Measurements from ENCODE around the gene C6orf118. TPM values are rescaled to one million over a fixed set of nuclear protein-coding genes. Genes with fewer than 3 reads are reported as not detected.

C6orf118 gene
- total RNA-seq, 1 experiment from 2014 or later: not detected

DNA sequence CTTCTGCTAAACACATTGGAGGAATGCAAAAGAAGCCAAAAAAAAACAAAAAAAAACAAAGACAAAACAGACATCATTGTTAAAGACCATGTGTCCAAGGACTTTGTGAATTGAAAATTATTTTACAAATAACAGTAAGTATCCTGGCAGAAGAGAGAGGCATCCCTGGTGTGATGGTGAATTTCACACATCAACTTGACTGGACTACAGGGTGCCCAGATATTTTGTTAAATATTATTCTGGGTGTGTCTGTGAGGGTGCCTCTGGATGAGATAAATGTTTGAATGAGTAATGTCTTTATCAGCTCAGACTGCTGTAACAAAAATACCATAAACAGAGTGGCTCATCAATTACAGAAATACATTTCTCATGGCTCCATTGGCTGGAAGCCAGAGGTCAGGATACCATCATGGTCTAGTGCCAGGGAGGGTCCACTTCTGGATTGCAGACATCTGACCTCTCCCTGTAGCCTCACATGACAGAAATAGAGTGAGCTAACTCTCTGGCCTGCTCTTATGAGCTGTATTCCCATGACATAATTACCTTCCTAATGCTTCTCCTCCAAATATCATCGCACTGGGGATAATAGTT, 12.2 kb upstream of the C6orf118 start:
- H3K4me3 Mint-ChIP-seq (ENCODE audit: low read depth, unreplicated experiment): no peak overlapping the region
- no peak overlapping the region for H3K27ac Mint-ChIP-seq (ENCODE audit: unreplicated experiment)
- DNase-seq: no peak
- BruUV-seq (replicated peaks): no TSS peak
- TF ChIP-seq CTCF (IDR thresholded peaks at IDR 0.05; ENCODE audit: unreplicated experiment): no peak
- H3K9me3 Mint-ChIP-seq (ENCODE audit: low read depth, unreplicated experiment): peaks cover 7% of the 10 kb centered on the region
- CTCF ChIA-PET: no interaction called here
- no peaks in the 10 kb centered on the region for H3K4me1 Mint-ChIP-seq (ENCODE audit: low read depth, unreplicated experiment)
- intact Hi-C loops (cut with micrococcal nuclease; ENCODE audit: unreplicated experiment): no loop called here
- no peaks in the 10 kb centered on the region for H3K27me3 Mint-ChIP-seq (ENCODE audit: unreplicated experiment)
- H3K36me3 Mint-ChIP-seq (ENCODE audit: insufficient read depth, unreplicated experiment): no peaks in the 10 kb centered on the region

GRCh38 chr6:165321150-165321549, 11.7 kb upstream of the C6orf118 start:
- intact Hi-C loops (cut with micrococcal nuclease; ENCODE audit: unreplicated experiment): no loop called here
- CTCF ChIA-PET: no interaction called here
- H3K9me3 Mint-ChIP-seq (ENCODE audit: low read depth, unreplicated experiment): peaks cover 7% of the 10 kb centered on the region
- no peaks in the 10 kb centered on the region for H3K27me3 Mint-ChIP-seq (ENCODE audit: unreplicated experiment)
- no peak for DNase-seq
- BruUV-seq (replicated peaks): no TSS peak
- no peak overlapping the region for H3K27ac Mint-ChIP-seq (ENCODE audit: unreplicated experiment)
- TF ChIP-seq CTCF (IDR thresholded peaks at IDR 0.05; ENCODE audit: unreplicated experiment): no peak
- H3K4me1 Mint-ChIP-seq (ENCODE audit: low read depth, unreplicated experiment): no peaks in the 10 kb centered on the region
- H3K36me3 Mint-ChIP-seq (ENCODE audit: insufficient read depth, unreplicated experiment): no peaks in the 10 kb centered on the region
- H3K4me3 Mint-ChIP-seq (ENCODE audit: low read depth, unreplicated experiment): no peak overlapping the region

GRCh38 chr6:165317723-165318122, 8.3 kb upstream of the C6orf118 start:
- Mint-ChIP-seq H3K27me3 (ENCODE audit: unreplicated experiment) (no peaks in the 10 kb centered on the region), H3K9me3 (ENCODE audit: low read depth, unreplicated experiment) (peaks cover 5% of the 10 kb centered on the region)

DNA sequence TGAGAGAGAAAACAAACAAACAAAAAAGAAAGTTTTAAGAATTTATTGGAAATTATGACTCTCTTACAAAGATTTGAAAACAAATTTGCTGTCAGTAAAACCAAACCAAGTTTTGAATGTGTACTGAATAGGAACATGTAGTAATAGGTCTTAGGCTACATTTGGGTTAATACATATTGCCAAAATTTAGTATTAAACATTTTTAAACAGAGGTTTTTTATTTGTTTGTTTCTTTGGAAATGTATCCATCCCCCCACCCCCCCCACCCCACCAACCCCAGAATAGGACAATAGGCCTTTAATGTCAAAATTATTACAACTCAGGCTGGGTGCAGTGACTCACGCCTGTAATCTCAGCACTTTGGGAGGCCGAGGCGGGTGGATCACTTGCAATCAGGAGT, 2.5 kb downstream of the C6orf118 start:
- no peak for DNase-seq
- Mint-ChIP-seq H3K27ac (ENCODE audit: unreplicated experiment) (no peak overlapping the region), H3K4me1 (ENCODE audit: low read depth, unreplicated experiment) (no peaks in the 10 kb centered on the region), H3K9me3 (ENCODE audit: low read depth, unreplicated experiment) (peaks cover 2% of the 10 kb centered on the region), H3K4me3 (ENCODE audit: low read depth, unreplicated experiment) (no peak overlapping the region), H3K36me3 (ENCODE audit: insufficient read depth, unreplicated experiment) (peaks cover 7% of the 10 kb centered on the region), H3K27me3 (ENCODE audit: unreplicated experiment) (no peaks in the 10 kb centered on the region)
- no peak for TF ChIP-seq CTCF (IDR thresholded peaks at IDR 0.05; ENCODE audit: unreplicated experiment)
- BruUV-seq (replicated peaks): no TSS peak
- intact Hi-C loops (cut with micrococcal nuclease; ENCODE audit: unreplicated experiment): no loop called here
- CTCF ChIA-PET: no interaction called here

More at GRCh38 chr6:165317723-165318122, 8.3 kb upstream of the C6orf118 start:
- no peaks in the 10 kb centered on the region for H3K36me3 Mint-ChIP-seq (ENCODE audit: insufficient read depth, unreplicated experiment)
- H3K27ac Mint-ChIP-seq (ENCODE audit: unreplicated experiment): no peak overlapping the region
- no peak overlapping the region for H3K4me3 Mint-ChIP-seq (ENCODE audit: low read depth, unreplicated experiment)
- TF ChIP-seq CTCF (IDR thresholded peaks at IDR 0.05; ENCODE audit: unreplicated experiment): no peak
- CTCF ChIA-PET: no interaction called here
- no peaks in the 10 kb centered on the region for H3K4me1 Mint-ChIP-seq (ENCODE audit: low read depth, unreplicated experiment)
- no TSS peak for BruUV-seq (replicated peaks)
- intact Hi-C loops (cut with micrococcal nuclease; ENCODE audit: unreplicated experiment): no loop called here
- DNase-seq: no peak

Measured in Calu3 (cell line).